ENCODE results near the gene XPO6.

- TF ChIP-seq CTCF (IDR thresholded peaks at IDR 0.05) = no peak
- TF ChIP-seq POLR2A (IDR thresholded peaks at IDR 0.05) = no peak
Observed at GRCh38 chr16:28072087-28072486, 139.7 kb downstream of the XPO6 start.
